GM19239 (cell line): ENCODE data around the gene CDC42EP1.
"Not testable (repeated sequence)": the region's sequence is repeated elsewhere in the genome, so short reads cannot be mapped to it uniquely, and the experiment has no call there.

Experiments
- DNase-seq: peaks from one replicate; pipeline ENCODE4 v3.0.0; 2011; ENCODE audit warnings: low spot score; ENCODE audit not compliant: insufficient read length
- FAIRE-seq: peaks from 2 replicates; lab custom pipeline; 2011; peaks lifted over from hg19 to GRCh38; lab: Jason Lieb, UNC

The CDC42EP1 gene

DNA sequence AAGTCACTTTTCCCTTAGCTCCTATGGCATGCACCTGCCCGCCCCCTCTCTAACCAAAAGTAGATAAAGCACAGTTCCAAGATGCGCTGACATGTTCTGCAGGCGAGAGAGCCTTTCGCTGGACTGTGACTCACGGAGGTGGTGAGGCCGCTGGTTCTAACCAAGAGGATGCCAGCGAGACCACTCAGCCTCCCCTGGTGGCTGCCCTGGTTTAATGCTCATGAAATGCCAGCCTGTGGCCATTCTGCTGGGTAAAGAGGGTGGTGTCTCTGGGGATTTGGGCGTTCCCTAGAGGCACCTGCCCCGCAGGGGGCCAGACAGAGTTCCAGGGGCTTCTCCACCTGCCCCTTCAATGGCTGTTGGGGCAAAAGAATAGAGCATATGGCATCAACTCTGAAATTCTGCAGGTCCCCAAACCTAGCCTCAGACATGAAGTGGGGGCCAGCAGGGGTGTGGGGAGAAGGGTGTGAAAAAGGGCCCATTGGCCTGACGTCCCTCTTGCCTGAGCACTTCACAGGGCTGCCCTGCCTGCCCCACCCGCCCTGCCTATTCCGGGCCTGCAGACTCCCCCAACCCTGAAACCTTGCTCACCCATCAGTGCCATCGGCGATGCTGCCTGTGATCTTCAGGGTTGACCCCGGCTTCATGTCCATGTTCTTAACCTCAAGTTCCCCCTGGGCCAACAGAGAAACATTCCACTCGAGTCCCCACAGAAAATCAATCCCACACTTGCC lies 11.1 kb downstream of the CDC42EP1 start:
- no peak for DNase-seq
- no peak for FAIRE-seq

DNA sequence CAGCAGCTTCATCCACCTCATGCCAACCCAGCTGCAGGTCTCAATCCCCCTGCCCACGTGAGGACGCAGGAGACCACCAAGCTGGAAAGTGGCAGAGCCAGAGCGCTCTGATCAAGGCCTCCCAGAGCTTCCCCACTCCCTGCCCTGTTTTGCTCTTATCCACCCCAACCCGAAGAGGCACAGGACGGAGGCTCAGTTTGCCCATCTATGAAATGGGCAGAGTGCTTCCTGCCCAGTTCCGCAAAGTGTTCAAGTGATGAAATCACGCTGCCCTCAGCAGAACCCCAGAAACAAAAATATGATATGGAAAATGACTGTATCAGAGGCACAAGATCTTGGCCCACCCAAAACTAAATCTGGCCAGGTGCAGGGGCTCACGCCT lies 11.7 kb downstream of the CDC42EP1 start:
- FAIRE-seq, result no peak
- DNase-seq, result no peak

DNA sequence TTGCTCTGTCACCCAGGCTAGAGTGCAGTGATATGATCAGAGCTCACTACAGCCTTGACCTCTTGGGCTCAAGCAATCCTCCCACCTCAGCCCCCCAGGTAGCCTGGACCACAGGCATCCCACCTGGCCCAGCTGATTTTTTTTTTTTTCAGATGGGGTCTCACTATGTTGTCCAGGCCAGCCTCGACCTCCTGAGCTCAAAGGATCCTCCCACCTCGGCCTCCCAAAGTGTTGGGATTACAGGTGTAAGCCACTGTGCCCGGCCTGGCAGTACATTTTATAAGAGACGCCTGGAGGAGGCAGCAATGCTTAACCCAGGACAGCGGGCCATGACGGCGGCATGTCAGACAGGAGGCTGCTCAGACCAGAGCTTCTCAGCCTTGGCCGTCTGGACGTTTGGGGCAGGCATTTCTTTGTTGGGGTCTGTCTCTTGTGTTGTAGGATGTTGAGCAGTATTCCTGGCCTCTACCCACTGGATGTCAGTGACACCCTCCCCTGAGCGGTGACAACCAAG lies 15.3 kb downstream of the CDC42EP1 start:
- FAIRE-seq (no peak), DNase-seq (no peak)

GRCh38 chr22:37578002-37578401 lies 17.7 kb downstream of the CDC42EP1 start:
- no peak for DNase-seq
- FAIRE-seq, result no peak

- no peak for DNase-seq
- no peak for FAIRE-seq
These were observed 21.2 kb downstream of the CDC42EP1 start for GRCh38 chr22:37581504-37581903.

- DNase-seq (no peak), FAIRE-seq (no peak)
These were observed 22.2 kb downstream of the CDC42EP1 start for GRCh38 chr22:37582526-37582925.

- FAIRE-seq (no peak), DNase-seq (no peak)
These were observed 28.4 kb downstream of the CDC42EP1 start for GRCh38 chr22:37588546-37589215.

DNA sequence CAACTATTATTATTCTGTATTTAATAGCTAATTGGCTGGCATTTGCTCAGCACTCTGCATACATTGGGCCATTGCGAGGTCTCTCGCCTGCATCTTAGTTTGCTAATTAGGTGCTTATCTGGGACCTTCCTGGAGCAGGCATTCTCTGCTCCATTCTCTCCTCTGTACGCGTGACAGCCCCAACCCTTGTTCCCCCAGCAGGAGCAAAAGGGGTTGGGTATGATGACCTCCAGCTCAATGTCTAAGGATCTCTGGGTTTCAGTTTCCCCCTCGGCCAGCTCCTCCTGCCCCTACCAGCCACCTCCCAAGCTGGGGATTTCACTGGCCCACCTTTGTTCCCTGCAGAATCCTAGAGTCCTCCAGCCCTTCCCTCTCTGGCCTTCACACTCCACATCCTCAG lies 29.4 kb downstream of the CDC42EP1 start:
- DNase-seq, result no peak
- FAIRE-seq, result no peak

DNA sequence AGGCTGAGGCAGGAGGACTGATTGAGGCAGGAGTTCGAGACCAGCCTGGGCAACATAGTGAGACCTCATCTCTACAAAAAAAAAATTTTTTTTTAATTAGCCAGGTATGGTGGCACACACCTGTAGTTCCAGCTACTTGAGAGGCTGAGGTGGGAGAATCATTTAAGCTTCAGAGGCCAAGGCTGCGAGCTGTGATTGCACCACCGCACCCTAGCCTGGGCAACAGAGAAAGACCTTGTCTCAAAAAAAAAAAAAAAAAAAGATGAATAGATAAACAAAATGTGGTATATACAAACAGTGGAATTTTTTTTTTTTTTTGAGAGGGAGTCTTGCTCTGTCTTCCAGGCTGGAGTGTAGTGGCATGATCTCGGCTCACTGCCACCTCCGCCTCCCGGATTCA lies 30.8 kb downstream of the CDC42EP1 start:
- FAIRE-seq, DNase-seq: not testable (repeated sequence)

- no peak for DNase-seq
- no peak for FAIRE-seq
These were observed 31.6 kb downstream of the CDC42EP1 start for GRCh38 chr22:37591823-37592404.

DNA sequence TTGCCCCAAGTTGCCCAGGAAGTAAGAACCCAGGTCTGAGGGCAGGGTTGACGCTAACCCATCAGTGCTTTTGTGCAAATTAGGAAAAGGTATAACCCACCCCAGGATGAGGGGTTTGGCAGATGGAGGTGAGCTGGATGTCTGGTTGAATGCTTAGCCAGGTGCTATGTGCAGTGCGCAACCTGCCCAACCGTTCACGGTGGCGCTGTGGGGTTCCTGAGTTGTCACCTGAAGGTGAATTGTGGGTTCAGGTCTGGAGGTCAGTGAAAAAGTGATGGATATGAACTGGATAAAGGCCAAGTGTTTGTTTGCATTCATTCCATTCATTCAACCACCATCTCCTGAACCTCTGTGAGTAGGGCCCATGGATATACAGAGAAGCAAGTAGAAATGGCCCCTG lies 34.0 kb downstream of the CDC42EP1 start:
- FAIRE-seq (no peak), DNase-seq (no peak)

GRCh38 chr22:37599153-37599552 lies 38.9 kb downstream of the CDC42EP1 start:
- no peak for DNase-seq
- no peak for FAIRE-seq

- FAIRE-seq (no peak), DNase-seq (no peak)
These were observed 40.9 kb downstream of the CDC42EP1 start for GRCh38 chr22:37601203-37601539.

GRCh38 chr22:37601540-37602442 lies 41.5 kb downstream of the CDC42EP1 start:
- no peak for DNase-seq

GRCh38 chr22:37602546-37603277 lies 42.4 kb downstream of the CDC42EP1 start:
- not testable (repeated sequence) for FAIRE-seq, DNase-seq

More at GRCh38 chr22:37601540-37602442, 41.5 kb downstream of the CDC42EP1 start:
- FAIRE-seq, result no peak

DNA sequence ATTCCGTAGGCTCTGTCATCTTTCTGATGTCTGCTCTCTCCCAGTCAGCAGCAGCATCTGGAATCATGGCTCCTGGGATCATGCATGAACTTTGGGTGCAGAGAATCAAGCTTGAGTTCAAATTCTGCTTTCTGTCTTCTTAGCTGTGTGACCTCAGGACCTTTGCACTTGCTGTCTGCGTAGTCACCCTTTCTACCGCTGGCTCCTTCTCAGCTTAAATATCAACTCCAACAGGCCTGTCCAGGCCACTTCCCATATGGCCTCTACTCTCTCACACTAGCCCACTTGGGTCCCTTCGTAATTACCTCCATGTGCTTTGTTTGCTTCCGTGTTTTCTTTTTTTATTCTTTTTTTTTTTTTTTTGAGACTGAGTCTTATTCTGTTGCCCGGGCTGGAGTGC lies 43.8 kb downstream of the CDC42EP1 start:
- FAIRE-seq (no peak), DNase-seq (no peak)

GRCh38 chr22:37604875-37605274 lies 44.6 kb downstream of the CDC42EP1 start:
- FAIRE-seq (no peak), DNase-seq (no peak)

- FAIRE-seq, result peak; percentile 84
- peak; percentile 72 for DNase-seq
These were observed 47.0 kb downstream of the CDC42EP1 start for GRCh38 chr22:37607010-37607934.
